Breast epithelium (tissue), 4 donors: ENCODE measurements around the gene ZGPAT. TPM values are rescaled to one million over a fixed set of nuclear protein-coding genes. Genes with fewer than 3 reads are reported as not detected.

Source experiments
- DNase-seq, 2 donors: peaks; one replicate each; pipeline ENCODE4 v3.0.0-alpha.2; 2019; ENCODE audit warnings: low spot score in 2 of 2
- H3K27ac ChIP-seq, 2 donors: fragments of 200-600 bp; sonication (generic) in 1 of 2; one replicate each; pipeline ENCODE4 v1.5.1; 2016 to 2019; ENCODE audit warnings: mild to moderate bottlenecking in 1 of 2
- H3K27me3 ChIP-seq, 2 donors: fragments of 200-600 bp; sonication (generic) in 1 of 2; one replicate each; pipeline versions ENCODE4 v1.5.1 to v1.6.0; 2017 to 2019; ENCODE audit warnings: control low read depth in 1 of 2, mild to moderate bottlenecking in 1 of 2
- H3K36me3 ChIP-seq: fragments of 200-600 bp; one replicate; pipeline ENCODE4 v1.5.1; 2019
- H3K4me1 ChIP-seq, 2 donors: fragments of 200-600 bp; sonication (generic); one replicate each; pipeline ENCODE4 v1.5.1; 2016 to 2019; ENCODE audit warnings: control low read depth in 1 of 2
- H3K4me3 ChIP-seq, 3 donors: fragments of 200-600 bp; sonication (generic); 1 replicate in 2 of 3; 2 replicates in 1 of 3; pipeline ENCODE4 v1.5.1; 2016 to 2019; ENCODE audit warnings: mild to moderate bottlenecking in 3 of 3, moderate library complexity in 2 of 3
- H3K9me3 ChIP-seq, 2 donors: fragments of 200-600 bp; sonication (generic) in 1 of 2; one replicate each; pipeline ENCODE4 v1.5.1; 2016 to 2019; ENCODE audit warnings: control low read depth in 1 of 2
- POLR2A ChIP-seq: fragments of 450-650 bp; IDR thresholded peaks from one replicate; pipeline ENCODE4 v1.6.1; 2016; ENCODE audit warnings: antibody characterized with exemption, mild to moderate bottlenecking, moderate library complexity
- POLR2AphosphoS5 ChIP-seq, 3 donors: sonication (generic); formaldehyde crosslinking; IDR thresholded peaks; one replicate each; pipeline ENCODE4 v1.6.1; 2017; ENCODE audit warnings: antibody characterized with exemption in 3 of 3
- intact Hi-C: fragments of 100-400 bp; cut with DNase I; formaldehyde crosslinking; loops from one replicate; pipeline ENCODE4 v1.15.1; 2023; ENCODE audit warnings: low total_unique reads
- total RNA-seq, 3 donors: library from RNA; depleted of rRNA; stranded (reverse); fragments of >200 nt; gene quantifications; one replicate each; pipeline ENCODE4 v1.1.0, GENCODE V29; 2016
- TF ChIP-seq, protein P1 (sequence below), 3 donors: fragments of 450-650 bp; IDR thresholded peaks; one replicate each; pipeline ENCODE4 v1.5.1; 2016 to 2017; ENCODE audit warnings: antibody characterized with exemption in 3 of 3, mild to moderate bottlenecking in 3 of 3, moderate library complexity in 3 of 3

Gene ZGPAT
- total RNA-seq, 3 donors from 2014 or later, result 17.6 to 26.9 (median 24.9) TPM

DNA sequence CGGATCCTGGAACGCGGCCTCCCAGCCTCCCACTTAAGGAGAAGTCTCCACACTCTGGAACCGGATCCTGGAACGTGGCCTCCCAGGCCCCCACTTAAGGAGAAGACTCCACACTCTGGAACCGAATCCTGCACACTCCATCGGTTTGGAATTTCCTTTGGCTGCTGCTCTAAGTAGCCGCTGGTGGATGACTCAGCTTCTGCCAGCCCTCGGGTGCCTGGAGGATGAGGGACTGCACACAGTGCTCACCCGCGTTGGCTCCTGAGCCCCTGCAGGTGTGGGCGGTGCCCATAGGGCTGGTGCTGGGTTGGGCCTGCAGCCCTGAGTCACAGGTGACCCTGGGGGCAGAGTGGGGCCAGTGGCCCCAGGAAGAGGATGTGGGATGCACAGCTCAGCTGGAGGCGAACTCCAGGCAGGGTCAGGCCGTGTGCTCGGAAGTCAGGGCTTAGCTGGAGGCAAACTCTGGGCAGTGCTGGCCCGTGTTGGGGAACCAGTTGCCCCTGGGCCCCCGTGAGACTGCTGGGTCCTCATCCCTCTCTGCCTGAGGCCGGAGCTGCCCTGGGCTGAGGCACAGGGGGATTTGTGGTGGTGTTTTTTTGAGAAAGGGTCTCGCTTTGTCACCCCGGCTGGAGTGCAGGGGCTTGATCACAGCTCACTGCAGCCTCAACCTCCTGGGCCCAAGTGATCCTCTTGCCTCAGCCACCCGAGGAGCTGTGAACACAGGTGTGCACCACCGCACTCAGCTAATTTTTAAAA, 25.3 kb upstream of the ZGPAT start:
- Histone ChIP-seq H3K4me1 (peaks cover 8 to 18% of the 10 kb centered on the region in 2 donors), H3K27ac (peak overlapping the region; percentile 79 to 95), H3K27me3 (no peaks in the 10 kb centered on the region), H3K36me3 (no peaks in the 10 kb centered on the region), H3K9me3 (no peaks in the 10 kb centered on the region), H3K4me3 (peak overlapping the region in 1 of 3 donors; percentile 37)
- intact Hi-C loops, result no loop called here
- peak; percentile 72 to 74 for DNase-seq
- TF ChIP-seq POLR2A (no peak), POLR2AphosphoS5 (IDR thresholded peaks at IDR 0.05) (peak in 2 of 3 donors; percentile 67 to 70)
- TF ChIP-seq, protein P1, sequence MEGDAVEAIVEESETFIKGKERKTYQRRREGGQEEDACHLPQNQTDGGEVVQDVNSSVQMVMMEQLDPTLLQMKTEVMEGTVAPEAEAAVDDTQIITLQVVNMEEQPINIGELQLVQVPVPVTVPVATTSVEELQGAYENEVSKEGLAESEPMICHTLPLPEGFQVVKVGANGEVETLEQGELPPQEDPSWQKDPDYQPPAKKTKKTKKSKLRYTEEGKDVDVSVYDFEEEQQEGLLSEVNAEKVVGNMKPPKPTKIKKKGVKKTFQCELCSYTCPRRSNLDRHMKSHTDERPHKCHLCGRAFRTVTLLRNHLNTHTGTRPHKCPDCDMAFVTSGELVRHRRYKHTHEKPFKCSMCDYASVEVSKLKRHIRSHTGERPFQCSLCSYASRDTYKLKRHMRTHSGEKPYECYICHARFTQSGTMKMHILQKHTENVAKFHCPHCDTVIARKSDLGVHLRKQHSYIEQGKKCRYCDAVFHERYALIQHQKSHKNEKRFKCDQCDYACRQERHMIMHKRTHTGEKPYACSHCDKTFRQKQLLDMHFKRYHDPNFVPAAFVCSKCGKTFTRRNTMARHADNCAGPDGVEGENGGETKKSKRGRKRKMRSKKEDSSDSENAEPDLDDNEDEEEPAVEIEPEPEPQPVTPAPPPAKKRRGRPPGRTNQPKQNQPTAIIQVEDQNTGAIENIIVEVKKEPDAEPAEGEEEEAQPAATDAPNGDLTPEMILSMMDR (IDR thresholded peaks at IDR 0.05), result no peak

DNA sequence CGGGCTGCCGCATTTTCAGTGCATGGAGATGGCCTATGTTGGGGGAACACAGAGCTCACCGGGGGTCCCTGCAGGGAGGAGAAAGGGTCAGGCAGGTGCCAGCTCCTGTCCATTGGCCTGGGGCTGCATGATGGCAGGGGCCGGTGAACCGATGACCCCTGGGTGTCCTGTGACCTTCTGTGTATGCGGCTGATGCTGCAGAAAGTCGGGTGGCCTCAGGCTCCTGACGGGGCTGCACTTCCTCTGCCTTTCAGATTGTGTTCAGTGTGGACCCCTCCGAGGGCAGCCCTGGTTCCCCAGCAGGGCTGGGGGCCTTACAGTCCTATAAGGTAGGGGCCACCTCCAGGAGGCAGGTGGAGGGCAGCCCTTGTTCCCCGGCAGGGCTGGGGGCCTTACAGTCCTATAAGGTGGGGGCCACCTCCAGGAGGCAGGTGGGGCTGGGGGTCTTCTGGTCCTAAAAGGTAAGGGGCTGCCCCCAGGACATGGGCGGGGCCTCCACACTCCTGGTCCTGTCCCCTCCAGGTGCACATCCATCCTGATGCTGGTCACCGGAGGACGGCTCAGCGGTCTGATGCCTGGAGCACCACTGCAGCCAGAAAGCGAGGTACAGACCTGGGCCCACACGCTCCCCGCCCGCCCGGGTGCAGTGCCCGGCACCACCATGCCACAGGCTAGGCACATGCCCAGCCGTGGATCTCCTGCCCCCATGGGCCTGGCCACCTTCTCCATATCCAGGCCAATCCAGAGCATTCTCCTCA, 22.4 kb upstream of the ZGPAT start:
- no peaks in the 10 kb centered on the region for H3K36me3 ChIP-seq
- no peaks in the 10 kb centered on the region for H3K9me3 ChIP-seq
- intact Hi-C loops, result no loop called here
- peak overlapping the region; percentile 45 to 96 for H3K27ac ChIP-seq
- no peaks in the 10 kb centered on the region for H3K27me3 ChIP-seq
- TF ChIP-seq POLR2AphosphoS5 (IDR thresholded peaks at IDR 0.05) (no peak), POLR2A (no peak)
- TF ChIP-seq, protein P1 (IDR thresholded peaks at IDR 0.05), result no peak
- peaks cover 8 to 18% of the 10 kb centered on the region in 2 donors for H3K4me1 ChIP-seq
- no peak overlapping the region for H3K4me3 ChIP-seq
- DNase-seq, result no peak

DNA sequence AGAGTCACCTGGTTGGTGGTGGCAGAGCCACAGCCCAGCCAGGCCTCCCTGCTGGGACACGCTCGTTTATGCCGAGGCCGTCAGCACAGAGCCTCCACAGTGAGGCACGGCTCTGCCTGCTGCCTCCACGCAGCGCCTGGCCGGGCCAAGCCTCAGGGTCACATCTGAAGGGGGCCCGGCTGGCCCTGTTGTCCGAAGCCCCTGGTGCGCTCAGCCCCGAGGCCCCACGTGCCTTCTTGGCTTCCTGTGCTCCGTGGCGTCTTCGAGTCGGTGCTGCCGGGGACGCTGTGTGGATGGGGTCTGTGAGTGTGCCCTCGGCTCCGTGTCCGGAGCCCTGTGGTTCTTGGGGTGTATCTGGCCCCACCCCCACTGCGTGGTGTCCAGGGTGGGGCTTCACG, 21.7 kb upstream of the ZGPAT start:
- intact Hi-C loops, result no loop called here
- H3K36me3 ChIP-seq, result no peaks in the 10 kb centered on the region
- peak overlapping the region in 1 of 3 donors; percentile 39 for H3K4me3 ChIP-seq
- no peak for TF ChIP-seq POLR2A
- no peak for TF ChIP-seq POLR2AphosphoS5 (IDR thresholded peaks at IDR 0.05)
- TF ChIP-seq, protein P1 (IDR thresholded peaks at IDR 0.05), result no peak
- DNase-seq, result no peak
- no peaks in the 10 kb centered on the region for H3K9me3 ChIP-seq
- H3K27ac ChIP-seq, result peak overlapping the region; percentile 45 to 96
- H3K27me3 ChIP-seq, result no peaks in the 10 kb centered on the region
- H3K4me1 ChIP-seq, result peaks cover 8 to 18% of the 10 kb centered on the region in 2 donors

DNA sequence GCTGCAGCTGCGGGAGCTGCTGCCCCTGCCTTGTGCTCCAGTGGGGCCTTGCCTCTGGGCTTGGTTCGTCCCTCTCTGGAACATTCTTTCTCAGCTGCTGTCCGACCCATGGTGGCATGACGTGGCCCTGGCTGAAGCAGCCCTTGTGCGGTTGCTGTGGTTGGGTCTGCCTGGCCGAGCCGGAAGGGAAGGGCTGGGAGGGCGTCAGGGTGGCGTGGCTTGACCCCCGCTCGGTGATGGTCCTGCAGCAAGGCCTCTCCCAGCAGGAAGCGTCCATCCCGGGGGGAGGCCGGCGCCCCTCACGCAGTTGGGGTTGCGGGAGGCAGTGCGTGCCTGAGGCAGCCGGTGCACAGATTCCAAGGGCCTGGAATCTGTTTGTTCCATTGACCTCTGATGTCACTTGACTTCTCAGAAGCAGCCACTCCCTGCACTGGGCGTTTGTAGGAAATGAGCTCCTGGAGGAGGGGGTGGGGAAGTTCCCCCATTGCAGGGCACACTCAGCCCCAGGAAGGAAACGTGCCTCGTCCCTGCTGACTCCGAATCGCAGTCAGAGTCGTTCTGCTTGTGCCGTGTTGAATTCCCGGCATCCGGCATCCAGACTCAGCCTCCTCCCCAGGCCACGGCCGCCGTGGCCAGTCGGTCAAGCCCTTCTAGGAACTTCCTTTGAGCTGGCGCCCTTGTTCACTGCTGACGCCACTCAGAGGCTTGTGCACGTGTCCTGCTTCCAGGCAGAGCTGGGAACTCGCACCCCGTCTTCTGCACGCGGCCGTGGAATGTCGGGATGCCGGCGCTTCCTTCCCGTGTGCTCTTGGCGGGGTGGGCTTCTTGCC, 21.1 kb upstream of the ZGPAT start:
- Histone ChIP-seq H3K27ac (peak overlapping the region; percentile 45 to 96), H3K27me3 (no peaks in the 10 kb centered on the region), H3K9me3 (no peaks in the 10 kb centered on the region), H3K4me1 (peaks cover 8 to 18% of the 10 kb centered on the region in 2 donors), H3K36me3 (no peaks in the 10 kb centered on the region), H3K4me3 (peak overlapping the region in 2 of 3 donors; percentile 2 to 39)
- DNase-seq, result no peak
- TF ChIP-seq POLR2A (no peak), POLR2AphosphoS5 (IDR thresholded peaks at IDR 0.05) (peak in 2 of 3 donors; percentile 81 to 88)
- TF ChIP-seq, protein P1 (IDR thresholded peaks at IDR 0.05), result no peak
- intact Hi-C loops, result no loop called here
